ENCODE measurements around the gene CYP4B1.
"Not testable (repeated sequence)": the region's sequence is repeated elsewhere in the genome, so short reads cannot be mapped to it uniquely, and the experiment has no call there.

Gene CYP4B1

GRCh38 chr1:46822248-46822826 lies 23.5 kb downstream of the CYP4B1 start:
- Histone ChIP-seq H3K27ac (no peak overlapping the region), H3K4me3 (no peak overlapping the region)
- no peak for DNase-seq (ENCODE audit: low spot score)
- no peak for TF ChIP-seq CTCF (IDR thresholded peaks at IDR 0.05)

- TF ChIP-seq CTCF (IDR thresholded peaks at IDR 0.05), result no peak
- H3K27ac ChIP-seq, result no peak overlapping the region
- DNase-seq (ENCODE audit: low spot score), result no peak
- no peak overlapping the region for H3K4me3 ChIP-seq
Observed at GRCh38 chr1:46823151-46823550, 24.3 kb downstream of the CYP4B1 start.

GRCh38 chr1:46826892-46827291 lies 28.0 kb downstream of the CYP4B1 start:
- H3K4me3 ChIP-seq; H3K27ac ChIP-seq; DNase-seq (ENCODE audit: low spot score): not testable (repeated sequence)

- no peak for TF ChIP-seq CTCF (IDR thresholded peaks at IDR 0.05)
- H3K4me3 ChIP-seq, result no peak overlapping the region
- DNase-seq (ENCODE audit: low spot score), result no peak
- no peak overlapping the region for H3K27ac ChIP-seq
Observed at GRCh38 chr1:46830665-46831322, 31.9 kb downstream of the CYP4B1 start.

- not testable (repeated sequence) for H3K4me3 ChIP-seq; DNase-seq (ENCODE audit: low spot score); H3K27ac ChIP-seq
Observed at GRCh38 chr1:46835469-46835868, 36.6 kb downstream of the CYP4B1 start.

GRCh38 chr1:46846386-46846785 lies 47.5 kb downstream of the CYP4B1 start:
- not testable (repeated sequence) for H3K4me3 ChIP-seq; H3K27ac ChIP-seq; DNase-seq (ENCODE audit: low spot score)

- not testable (repeated sequence) for DNase-seq (ENCODE audit: low spot score); H3K27ac ChIP-seq
Observed at GRCh38 chr1:46857660-46858065, 58.8 kb downstream of the CYP4B1 start.

GRCh38 chr1:46862348-46862747 lies 63.5 kb downstream of the CYP4B1 start:
- no peak for TF ChIP-seq CTCF (IDR thresholded peaks at IDR 0.05)
- H3K4me3 ChIP-seq, result no peak overlapping the region
- H3K27ac ChIP-seq, result no peak overlapping the region
- DNase-seq (ENCODE audit: low spot score), result no peak

More at GRCh38 chr1:46857660-46858065, 58.8 kb downstream of the CYP4B1 start:
- not testable (repeated sequence) for H3K4me3 ChIP-seq

Data from coronary artery (tissue), 2 donors.